NCI-H226 (cell line): ENCODE data around the gene SERPINE2.

Experiments
- DNase-seq: peaks from one replicate; pipeline ENCODE4 v3.0.0-alpha.2; 2015

SERPINE2 gene

DNA sequence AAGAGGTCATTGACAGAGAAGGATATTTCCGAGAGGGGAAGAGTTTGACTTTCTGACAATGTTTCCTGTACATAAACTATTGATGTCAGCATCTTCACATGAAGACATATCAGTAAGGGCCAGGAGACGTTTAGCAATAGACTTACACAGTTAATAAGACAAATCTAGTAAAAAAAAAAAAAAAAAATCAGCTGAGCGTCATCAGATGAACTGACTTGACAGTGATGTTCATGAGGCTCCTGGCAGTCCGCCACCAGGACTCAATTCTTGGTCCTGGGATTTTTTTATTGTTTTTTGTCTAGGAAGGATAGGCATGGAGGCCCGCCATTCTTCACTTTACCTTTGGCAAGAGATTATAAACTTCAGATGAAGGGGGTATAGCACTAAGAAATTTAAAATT lies 67.4 kb downstream of the SERPINE2 start:
- no peak for DNase-seq

DNA sequence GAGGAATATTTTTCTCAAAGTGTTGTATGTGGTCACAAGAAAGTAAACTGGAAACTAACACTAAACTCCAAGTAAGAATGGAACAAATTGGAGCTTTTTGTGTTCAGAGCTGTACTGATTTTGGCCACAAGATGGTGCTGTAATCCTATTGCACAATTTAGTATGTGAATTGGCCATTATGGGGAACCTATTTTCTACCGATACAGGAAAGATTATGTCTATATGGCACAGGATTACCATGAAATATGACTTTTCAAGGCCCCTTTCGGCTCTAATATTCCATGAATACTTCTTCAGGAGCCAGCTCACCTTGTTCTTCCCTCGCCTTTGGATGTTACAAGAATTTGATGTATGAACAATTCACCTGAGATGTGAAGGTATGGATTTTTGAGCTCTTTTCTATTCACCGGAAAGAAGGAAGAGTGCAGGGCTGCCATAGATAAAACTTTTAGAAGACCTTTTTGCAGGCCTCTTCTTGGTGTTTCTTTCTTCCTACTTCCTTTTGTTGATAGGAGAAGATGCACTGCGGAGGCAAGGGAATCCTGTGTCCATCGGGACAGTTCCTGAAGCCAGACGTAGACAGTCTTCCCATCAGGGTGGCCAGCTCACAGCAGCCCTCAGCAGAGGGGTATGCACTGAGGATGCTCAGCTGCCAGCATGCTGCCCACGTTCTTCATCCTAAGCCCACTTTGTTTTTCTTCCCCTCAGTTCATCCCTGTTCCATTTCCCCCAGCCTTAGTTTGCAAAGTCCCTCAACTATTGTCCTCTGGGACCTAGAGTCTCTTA lies 68.5 kb downstream of the SERPINE2 start:
- DNase-seq, result no peak

DNA sequence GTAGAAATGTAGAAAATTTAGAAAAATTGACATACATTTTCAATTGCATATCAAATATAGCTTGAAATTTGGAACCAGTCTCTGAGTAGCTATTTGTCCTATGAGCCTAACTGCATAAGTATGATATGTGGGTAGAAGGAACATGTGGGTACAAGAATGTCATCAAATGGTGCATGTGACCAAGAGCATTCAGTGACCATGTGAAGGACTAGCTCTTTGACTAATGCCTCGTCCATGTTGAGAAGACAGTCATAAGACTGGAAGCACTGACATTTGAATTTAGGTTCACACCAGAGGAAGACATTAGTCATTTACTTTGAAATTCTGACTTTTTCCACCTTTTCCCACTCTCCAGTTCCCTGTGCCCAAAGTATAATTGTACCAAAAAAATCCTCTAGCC lies 69.2 kb downstream of the SERPINE2 start:
- DNase-seq, result no peak

GRCh38 chr2:223969315-223969714 lies 69.8 kb downstream of the SERPINE2 start:
- no peak for DNase-seq

- no peak for DNase-seq
These were observed 71.1 kb downstream of the SERPINE2 start for GRCh38 chr2:223967981-223968380.

- no peak for DNase-seq
These were observed 79.4 kb downstream of the SERPINE2 start for GRCh38 chr2:223959688-223960087.

DNA sequence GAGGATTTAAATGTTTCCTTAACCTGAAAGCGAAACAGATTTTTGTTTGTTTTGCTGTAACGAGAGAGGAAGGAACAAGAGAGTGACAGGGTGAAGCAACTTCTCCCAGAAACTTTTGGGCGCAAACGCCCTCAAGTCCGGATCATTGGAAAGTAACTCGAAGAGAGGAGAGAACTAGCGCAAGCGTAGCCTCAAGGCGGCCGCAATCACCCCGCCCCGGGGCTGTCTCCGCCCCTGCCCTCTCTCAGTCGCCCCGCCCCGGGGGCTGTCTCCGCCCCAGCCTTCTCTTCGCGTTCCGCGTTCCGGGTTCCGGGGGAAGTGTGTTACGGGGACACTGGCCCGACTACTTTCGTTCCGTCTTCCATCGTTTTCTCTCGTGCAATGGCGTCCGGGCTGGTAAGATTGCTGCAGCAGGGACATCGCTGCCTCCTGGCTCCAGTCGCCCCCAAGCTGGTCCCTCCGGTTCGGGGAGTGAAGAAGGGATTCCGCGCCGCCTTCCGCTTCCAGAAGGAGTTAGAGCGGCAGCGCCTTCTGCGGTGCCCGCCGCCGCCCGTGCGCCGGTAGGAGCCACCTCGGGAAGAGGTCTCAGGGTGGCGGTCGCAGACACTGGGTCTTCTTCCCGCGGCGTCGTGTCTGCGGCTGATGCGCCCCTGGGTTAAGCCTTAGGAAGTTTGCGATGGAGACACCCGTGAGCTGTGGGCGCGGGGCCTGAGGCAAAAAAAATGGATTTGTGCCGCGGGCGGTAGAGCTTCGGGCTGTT lies 81.8 kb downstream of the SERPINE2 start, which contains the start of gene MRPL44:
Gene MRPL44 (plus strand): TSS at position 372 of the 760 bp plus-strand sequence. CDS start 10 bp downstream, at position 382.
- peak; percentile 92 for DNase-seq

DNA sequence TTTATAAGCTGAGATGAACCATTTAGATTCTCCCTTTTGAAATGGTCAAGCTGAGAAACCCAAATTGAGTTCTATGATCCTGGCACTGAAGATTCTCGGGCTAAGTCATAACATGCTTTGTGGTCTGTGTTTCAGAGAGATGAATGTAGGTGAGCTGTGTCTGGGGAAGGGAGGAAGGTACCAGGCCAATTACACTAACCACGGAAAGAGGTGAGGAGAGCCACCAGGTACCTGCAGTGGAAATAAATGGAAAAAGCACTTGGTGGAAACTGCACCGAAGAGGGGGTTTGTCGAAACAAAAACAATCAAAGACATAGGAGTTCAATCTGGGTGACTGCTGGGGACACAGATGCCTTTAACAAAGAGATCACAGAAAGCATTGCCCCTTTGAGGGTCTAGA lies 82.8 kb downstream of the SERPINE2 start:
- DNase-seq, result no peak

DNA sequence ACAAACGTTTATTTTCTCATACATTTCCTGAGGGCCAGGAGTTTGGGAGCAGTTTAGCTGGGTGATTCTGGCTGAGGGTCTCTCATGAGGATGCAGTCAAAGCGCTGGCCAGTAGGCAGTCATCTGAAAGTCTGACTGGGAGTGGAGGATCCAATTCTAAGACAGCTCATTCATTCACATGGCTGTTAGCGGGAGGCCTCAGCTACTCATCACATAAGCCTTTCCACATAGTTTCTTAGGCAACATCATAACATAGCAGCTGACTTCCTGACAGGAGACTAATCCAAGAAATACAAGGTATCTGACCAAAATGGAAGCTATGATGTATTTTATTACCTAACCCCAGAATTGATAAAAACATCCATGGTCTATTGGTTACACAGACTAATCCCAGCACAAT lies 84.7 kb downstream of the SERPINE2 start:
- DNase-seq, result peak; percentile 86

DNA sequence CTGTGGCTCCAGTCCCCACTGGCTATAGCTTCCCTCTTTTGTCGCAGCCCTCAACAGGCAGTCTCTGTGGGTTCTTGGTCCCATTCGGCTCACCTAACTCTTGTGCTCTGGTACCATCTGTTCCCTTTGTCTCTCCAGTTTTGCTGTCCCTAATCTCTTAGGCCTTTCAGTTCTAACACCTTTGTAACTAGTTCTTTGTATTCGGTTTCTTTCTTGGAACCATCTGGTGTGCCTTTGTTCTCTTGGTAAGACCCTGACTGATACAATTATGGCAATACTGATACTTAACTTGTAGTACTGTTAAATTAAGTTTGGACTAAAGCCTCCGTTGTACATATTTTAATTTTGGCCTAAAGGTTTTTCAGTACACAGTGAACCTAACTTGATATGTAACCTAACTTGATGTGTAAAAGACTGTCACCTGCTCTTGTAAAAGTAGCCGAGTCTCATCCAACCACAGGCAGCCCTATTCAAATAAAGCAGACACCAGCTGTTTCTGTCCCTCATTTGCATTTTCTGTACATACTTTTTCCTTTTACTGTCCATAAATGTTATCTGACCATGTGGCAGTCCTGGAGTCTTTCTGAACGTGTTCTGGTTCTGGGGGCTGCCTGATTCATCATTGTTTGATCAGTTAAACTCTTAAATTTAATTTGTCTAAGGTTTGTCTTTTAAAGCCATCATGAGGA lies 86.7 kb downstream of the SERPINE2 start:
- DNase-seq, result no peak

DNA sequence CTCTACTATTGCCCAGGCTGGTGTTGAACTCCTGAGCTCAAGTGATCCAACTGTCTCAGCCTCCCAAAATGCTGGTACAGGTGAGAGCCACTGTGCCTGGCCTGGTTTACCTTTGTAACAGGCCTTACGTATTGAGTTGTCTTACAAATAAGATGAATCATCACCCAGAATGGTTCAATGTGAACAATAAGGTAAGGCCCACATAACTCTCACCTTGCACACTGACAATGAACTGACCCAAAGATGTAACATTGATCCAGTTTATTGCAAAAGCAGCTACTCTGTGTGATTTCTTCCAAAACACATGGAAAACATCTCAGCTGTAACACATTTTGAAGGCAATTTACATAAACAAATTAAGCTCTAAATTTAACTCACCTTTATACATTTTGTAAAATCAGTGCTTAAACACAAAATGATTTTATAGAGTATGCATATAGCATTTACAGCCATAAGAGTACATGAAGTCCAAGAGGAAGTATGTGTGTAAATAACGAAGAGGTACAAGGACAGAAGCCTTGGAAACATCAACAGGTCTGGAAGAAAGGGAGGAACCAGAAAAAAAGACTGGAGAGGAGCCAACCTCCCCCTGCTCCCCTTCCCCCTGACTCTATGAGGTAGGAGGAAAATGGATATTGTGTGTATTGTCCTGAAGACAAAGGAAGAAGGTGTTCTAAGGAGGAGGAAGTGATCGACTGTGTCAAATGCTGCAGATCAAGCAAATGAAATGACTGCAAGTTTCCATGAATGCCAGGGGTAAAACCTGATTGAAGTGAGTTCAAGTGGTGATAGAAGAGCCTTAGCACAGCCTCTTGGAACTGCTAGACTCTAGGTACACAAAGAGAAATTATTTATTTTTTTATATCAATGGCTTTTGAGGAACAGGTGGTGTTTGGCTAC lies 88.4 kb downstream of the SERPINE2 start:
- no peak for DNase-seq

DNA sequence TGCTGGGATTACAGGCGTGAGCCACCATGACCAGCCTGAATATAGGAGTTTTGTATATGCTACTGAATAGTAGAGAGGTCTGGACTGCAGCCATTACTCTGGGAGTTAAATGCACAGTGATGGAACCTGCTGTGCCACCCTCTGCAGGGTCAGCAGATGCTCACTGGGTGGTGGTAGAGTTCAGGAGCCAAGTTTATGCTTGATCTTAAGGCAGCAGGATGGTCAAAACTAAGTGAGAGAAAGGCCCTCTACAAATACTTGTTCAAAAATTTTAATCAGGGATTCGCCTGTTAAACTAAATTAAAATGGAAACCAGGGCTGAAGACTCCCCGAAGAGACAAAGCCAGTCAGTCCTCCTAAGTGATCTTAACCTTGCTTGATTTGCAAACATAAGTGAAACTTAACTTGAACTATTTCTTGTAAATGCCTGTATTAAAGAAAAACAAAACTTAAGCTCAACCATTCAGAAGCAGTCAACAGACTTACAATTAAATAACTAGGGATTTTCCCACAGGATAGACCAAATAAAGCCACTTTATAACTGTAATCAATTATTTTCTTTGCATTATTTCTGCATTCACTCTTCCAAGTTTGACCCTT lies 89.7 kb downstream of the SERPINE2 start:
- DNase-seq, result no peak

DNA sequence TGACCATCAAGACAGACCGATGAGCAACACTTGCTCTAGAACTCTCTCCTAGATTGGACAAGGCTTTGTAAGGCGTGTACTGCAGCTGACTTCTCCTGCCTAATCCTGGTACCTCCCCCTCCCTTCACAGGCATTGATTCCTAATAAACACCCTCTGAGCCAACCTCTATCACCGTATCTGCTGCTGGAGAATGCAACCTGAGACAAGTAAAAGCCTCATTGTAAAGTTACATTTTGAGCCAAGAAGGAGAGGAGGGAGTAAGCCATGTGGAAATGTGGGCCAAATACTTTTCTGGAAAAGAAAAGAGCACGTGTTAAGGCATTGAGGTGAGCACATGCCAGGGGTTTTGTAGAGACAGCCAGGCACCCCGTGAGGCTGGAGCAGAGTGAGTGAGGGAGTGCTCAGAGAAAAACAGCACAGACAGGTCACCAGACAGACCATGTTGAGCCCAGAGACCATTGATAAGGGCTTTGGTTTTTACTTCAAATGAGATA lies 91.3 kb downstream of the SERPINE2 start:
- no peak for DNase-seq

GRCh38 chr2:223945755-223946154 lies 93.3 kb downstream of the SERPINE2 start:
- DNase-seq, result no peak

DNA sequence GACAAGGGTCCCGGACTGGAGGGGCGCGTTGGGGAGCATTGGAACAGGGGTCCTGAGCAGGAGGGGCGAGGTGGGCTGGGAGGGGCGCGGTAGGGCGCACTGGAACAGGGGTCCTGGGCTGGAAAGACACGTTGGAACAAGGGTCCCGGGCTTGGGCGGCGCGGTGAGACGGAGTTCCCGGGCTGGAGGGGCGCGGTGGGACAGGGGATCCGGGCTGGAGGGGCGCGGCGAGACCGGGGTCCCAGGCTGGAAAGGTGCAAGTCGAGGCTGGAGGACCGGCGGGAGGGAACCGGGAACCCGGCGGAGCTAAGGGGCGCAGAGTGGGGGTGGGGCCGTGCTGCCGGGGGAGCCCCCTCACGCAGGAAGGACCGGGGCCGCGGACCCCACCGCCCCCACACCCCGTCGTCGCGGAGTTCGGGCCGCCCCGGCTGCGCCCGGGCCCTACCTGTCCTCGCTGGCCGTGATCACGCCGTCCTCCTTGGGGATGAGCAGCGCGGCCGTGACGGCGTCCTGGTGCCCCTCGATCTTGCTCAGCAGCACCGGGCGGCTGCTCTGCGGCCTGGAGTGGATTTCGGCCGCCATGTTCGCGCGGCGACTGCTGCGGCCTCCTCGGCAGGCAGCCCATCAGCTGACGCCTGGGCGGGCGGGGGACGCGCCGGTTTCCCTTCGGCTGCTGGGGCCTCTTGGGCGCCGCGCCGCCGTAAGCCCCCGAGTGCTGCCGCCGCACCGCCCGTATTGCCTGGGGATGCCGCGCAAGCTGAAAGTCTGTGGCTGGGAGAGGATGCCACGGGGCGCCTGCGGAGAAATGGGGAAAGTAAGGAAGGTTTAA lies 94.2 kb downstream of the SERPINE2 start, which contains the start of gene WDFY1:
Gene WDFY1 (minus strand): TSS at position 633 of the 829 bp plus-strand sequence. CDS start 51 bp downstream, at position 582.
- DNase-seq, result peak; percentile 92

- peak; percentile 9 for DNase-seq
These were observed 94.9 kb downstream of the SERPINE2 start for GRCh38 chr2:223944166-223944702.

DNA sequence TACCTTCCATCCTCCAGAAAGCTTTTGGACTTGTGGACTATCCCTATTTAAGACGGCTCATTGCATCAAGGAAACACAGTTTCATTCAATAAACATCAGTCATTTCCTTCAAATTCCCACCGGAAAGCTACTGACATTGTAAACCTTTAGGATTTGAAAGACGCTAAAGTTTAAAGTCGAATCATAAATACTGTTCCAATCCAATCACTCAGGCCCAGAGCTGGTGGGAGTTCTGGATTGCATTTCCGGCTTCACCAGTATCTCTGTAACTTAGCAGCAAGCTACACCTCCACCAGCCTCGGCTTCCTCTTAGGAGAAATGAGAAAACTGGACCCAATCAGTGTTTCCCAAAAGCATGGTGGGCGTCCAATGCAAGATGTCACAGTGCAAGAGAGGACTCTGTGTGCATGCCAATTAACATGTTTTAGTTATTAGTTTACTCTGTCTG lies 95.5 kb downstream of the SERPINE2 start:
- DNase-seq, result peak; percentile 86

DNA sequence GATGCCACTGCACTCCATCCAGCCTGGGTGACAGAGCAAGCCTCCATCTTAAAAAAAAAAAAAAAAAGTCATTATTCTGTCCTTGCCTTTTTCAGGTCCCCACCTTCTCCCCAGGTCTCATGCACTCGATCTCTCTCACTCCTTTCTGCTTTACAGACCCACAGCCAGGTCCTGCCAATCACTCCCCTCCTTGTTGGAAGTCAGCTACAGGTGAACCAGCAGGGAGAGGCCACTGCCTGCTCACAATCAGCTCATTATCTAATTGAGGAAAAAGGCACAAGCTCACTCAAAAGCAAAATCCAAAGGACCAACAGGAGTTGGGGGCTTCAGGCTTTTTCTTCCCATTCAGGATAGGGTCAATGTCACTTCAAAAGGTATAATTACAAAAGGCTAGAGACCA lies 96.0 kb downstream of the SERPINE2 start:
- DNase-seq, result no peak

GRCh38 chr2:223941579-223942277 lies 97.4 kb downstream of the SERPINE2 start:
- DNase-seq, result peak; percentile 96

GRCh38 chr2:223939438-223939837 lies 99.6 kb downstream of the SERPINE2 start:
- DNase-seq, result peak; percentile 57
